H7 (cell line): ENCODE data around the gene GPR101. TPM values are rescaled to one million over a fixed set of nuclear protein-coding genes. Genes with fewer than 3 reads are reported as not detected.
"Not testable (repeated sequence)": the region's sequence is repeated elsewhere in the genome, so short reads cannot be mapped to it uniquely, and the experiment has no call there.

Experiments
- DNase-seq: peaks from one replicate; pipeline ENCODE4 v3.0.0; 2012
- H3K27me3 ChIP-seq: 2 replicates; pipeline ENCODE4 v1.6.0; 2011; ENCODE audit warnings: mild to moderate bottlenecking, low read length; ENCODE audit not compliant: control insufficient read depth, insufficient read depth
- H3K36me3 ChIP-seq: replicated peaks from 2 replicates; pipeline ENCODE4 v1.5.1; 2011; ENCODE audit warnings: low read length; ENCODE audit not compliant: control insufficient read depth, insufficient read depth
- H3K4me3 ChIP-seq: 2 replicates; pipeline ENCODE4 v1.5.1; 2011; ENCODE audit warnings: low read depth, mild to moderate bottlenecking, control low read depth, low read length, moderate library complexity; ENCODE audit not compliant: insufficient read depth
- total RNA-seq: library from RNA; depleted of rRNA; stranded (reverse); fragments of >200 nt; shearing (Covaris generic); gene quantifications from 2 replicates; pipeline ENCODE4 v1.2.3, GENCODE V29; 2014; rRNA removed

The GPR101 gene
- total RNA-seq, 1 experiment from 2014 or later, result not detected

GRCh38 chrX:137034508-137034872, 695 bp upstream of the GPR101 start:
- Histone ChIP-seq H3K4me3 (no peak overlapping the region), H3K36me3 (no peaks in the 10 kb centered on the region), H3K27me3 (peaks cover 76% of the 10 kb centered on the region)
- no peak for DNase-seq

GRCh38 chrX:137032841-137033773, 688 bp downstream of the GPR101 start:
- Histone ChIP-seq H3K36me3 (no peaks in the 10 kb centered on the region), H3K27me3 (peaks cover 84% of the 10 kb centered on the region), H3K4me3 (peak overlapping the region; percentile 21; the same call in 1 of the 2 replicates)
- peak; percentile 21 for DNase-seq

GRCh38 chrX:137032341-137032694, 1.5 kb downstream of the GPR101 start:
- H3K4me3 ChIP-seq, result peak overlapping the region; percentile 48
- no peaks in the 10 kb centered on the region for H3K36me3 ChIP-seq
- DNase-seq, result peak; percentile 37
- H3K27me3 ChIP-seq, result peaks cover 83% of the 10 kb centered on the region

GRCh38 chrX:137031517-137032340, 2.1 kb downstream of the GPR101 start:
- Histone ChIP-seq H3K4me3 (peak overlapping the region; percentile 48), H3K27me3 (peaks cover 84% of the 10 kb centered on the region), H3K36me3 (no peaks in the 10 kb centered on the region)
- peak; percentile 80 for DNase-seq

GRCh38 chrX:137031039-137031438, 2.8 kb downstream of the GPR101 start:
- peaks cover 81% of the 10 kb centered on the region for H3K27me3 ChIP-seq

GRCh38 chrX:137028699-137029098, 5.1 kb downstream of the GPR101 start:
- Histone ChIP-seq H3K4me3 (no peak overlapping the region), H3K27me3 (peaks cover 62% of the 10 kb centered on the region), H3K36me3 (no peaks in the 10 kb centered on the region)
- no peak for DNase-seq

More at GRCh38 chrX:137031039-137031438, 2.8 kb downstream of the GPR101 start:
- peak; percentile 51 for DNase-seq
- no peak overlapping the region for H3K4me3 ChIP-seq
- no peaks in the 10 kb centered on the region for H3K36me3 ChIP-seq

- Histone ChIP-seq H3K4me3 (no peak overlapping the region), H3K27me3 (peaks cover 35% of the 10 kb centered on the region), H3K36me3 (no peaks in the 10 kb centered on the region)
- DNase-seq, result no peak
Measured at GRCh38 chrX:137025930-137026329, 7.9 kb downstream of the GPR101 start.

GRCh38 chrX:137000236-137000635, 33.6 kb downstream of the GPR101 start:
- H3K4me3 ChIP-seq, H3K36me3 ChIP-seq, DNase-seq, H3K27me3 ChIP-seq: not testable (repeated sequence)

GRCh38 chrX:136999024-136999423, 34.8 kb downstream of the GPR101 start:
- H3K27me3 ChIP-seq, result no peaks in the 10 kb centered on the region
- H3K36me3 ChIP-seq, result no peaks in the 10 kb centered on the region
- DNase-seq, result no peak
- no peak overlapping the region for H3K4me3 ChIP-seq

Other genes starting within 250 kb of the GPR101 start
- 568 and 767 TPM in 2 replicates for gene RBMX, start 153.3 kb downstream of the GPR101 start, total RNA-seq